ENCODE results near the gene ZNF69.
A peak's percentile ranks its signal among the peaks of the same experiment; 100 is the strongest.
"Not testable (repeated sequence)": the region's sequence is repeated elsewhere in the genome, so short reads cannot be mapped to it uniquely, and the experiment has no call there.

The ZNF69 gene

DNA sequence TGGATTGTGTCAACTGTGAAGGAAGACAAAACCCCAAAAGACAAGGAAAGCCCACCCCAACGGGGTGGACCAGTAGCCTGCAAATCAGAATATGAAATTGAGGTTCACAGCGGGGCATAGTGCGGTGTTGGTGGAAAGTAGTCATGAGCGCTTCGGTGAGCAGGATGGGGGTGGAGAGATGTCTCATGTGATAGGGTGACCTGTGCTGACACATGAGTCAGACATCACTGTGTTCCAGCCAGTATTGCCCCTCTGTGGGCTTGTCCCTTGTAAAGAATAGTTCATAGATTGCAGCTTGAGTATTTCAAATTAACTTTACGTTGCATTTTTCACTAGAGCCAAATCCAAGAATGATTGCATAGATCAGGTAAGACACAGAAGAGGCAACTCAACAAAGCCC lies 7.3 kb downstream of the ZNF69 start:
- DNase-seq (ENCODE audit: low spot score) = no peak

DNA sequence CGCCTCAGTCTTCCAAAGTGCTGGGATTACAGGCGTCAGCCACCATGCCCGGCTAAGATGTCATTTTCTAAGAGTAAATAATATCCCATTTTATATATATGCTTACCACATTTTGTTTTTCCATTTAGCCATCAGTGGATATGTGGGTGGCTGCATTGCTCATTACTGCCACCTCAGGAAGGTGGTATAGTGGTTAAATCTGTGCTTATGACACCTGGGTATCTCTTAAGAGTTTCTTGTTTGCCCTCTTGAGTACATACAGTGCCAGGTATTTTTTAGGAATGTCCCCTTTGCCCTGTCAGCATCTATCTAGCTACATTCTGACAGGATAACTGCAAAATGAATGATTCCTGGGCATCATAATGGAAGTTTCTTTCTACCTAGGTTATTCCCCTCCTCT lies 14.6 kb downstream of the ZNF69 start:
- DNase-seq (ENCODE audit: low spot score) = no peak

DNA sequence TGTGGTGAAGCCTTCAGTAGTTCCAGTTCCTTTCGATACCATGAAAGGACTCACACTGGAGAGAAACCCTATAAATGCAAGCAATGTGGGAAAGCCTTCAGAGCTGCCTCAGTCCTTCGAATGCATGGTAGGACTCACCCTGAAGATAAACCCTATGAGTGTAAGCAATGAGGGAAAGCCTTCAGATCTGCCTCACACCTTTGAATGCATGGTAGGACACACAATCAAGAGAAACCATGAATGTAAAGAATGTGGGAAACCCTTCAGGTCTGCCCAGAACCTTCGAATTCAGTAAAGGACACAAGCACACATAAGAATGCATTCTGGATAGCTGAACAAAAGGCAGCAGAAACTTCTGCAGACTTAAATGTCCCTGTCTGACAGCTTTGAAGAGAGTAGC lies 18.3 kb downstream of the ZNF69 start:
- DNase-seq (ENCODE audit: low spot score) = no peak

DNA sequence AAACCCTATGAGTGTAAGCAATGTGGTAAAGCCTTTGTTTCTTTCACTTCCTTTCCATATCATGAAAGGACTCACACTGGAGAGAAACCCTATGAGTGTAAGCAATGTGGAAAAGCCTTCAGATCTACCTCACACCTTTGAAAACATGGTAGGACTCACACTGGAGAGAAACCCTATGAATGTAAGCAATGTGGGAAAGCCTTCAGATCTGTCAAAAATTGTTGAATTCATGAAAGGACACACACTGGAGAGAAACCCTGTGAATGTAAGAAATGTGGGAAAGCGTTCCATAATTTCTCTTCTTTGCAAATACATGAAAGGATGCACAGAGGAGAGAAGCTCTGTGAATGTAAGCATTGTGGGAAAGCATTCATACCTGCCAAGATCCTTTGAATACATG lies 24.4 kb downstream of the ZNF69 start:
- DNase-seq (ENCODE audit: low spot score) = not testable (repeated sequence)

DNA sequence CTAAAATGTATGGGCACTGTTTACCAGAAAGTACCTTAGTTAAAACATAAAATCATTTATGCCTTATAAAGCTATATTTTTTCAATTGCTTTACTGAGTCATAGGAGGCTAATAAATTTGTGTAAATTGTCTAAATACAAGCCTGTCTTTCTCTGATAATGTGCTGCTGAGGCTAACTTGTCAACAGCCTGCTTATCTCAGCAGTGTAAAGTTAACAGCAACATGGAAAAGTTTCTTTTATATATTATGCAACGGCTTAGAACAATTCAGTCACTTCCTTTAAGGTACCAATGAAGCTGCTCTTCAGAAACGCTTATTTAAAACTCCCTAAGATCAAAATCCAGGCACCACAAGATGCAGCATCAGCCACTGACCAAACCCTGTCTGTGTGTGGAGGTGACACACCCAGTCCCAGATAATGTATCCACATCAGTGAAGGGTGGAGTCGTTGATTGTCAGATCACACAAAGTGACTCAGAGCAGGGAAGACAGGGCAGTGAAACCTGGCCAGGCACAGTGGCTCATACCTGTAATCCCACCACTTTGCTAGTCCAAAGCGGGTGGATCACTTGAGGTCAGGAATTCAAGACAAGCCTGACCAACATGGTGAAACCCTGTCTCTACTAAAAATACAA lies 27.0 kb downstream of the ZNF69 start:
- not testable (repeated sequence) for DNase-seq (ENCODE audit: low spot score)

DNA sequence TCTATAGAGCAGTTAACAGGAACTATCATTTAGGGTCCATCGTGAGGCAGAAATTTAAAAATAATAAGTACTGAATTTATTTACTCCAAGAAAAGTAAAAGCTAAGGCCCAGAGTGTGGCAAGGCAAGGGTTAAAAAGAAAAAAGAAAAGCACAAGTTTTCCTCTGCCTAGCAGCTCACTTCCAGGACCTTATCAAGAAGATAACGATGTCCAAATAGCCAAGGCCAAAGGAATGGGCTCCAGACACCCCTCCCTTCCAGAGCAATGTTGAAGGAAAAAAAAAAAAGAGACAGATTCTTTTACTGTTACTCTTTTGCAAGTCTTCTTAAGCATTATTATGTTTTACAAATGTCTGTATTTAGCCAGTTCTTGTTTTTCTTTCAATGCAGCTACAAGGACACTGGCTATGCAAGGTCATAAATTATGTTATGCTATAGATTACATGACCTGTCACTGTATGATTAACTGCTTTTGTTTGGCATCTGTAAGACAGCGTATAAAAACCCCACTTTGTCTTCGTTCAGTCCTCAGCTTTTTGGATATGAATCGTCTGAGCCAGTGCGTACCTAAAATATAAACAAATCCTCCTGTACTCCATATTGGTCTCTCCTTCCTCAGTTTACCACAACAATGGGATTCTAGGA lies 34.4 kb downstream of the ZNF69 start:
- DNase-seq (ENCODE audit: low spot score) = no peak

DNA sequence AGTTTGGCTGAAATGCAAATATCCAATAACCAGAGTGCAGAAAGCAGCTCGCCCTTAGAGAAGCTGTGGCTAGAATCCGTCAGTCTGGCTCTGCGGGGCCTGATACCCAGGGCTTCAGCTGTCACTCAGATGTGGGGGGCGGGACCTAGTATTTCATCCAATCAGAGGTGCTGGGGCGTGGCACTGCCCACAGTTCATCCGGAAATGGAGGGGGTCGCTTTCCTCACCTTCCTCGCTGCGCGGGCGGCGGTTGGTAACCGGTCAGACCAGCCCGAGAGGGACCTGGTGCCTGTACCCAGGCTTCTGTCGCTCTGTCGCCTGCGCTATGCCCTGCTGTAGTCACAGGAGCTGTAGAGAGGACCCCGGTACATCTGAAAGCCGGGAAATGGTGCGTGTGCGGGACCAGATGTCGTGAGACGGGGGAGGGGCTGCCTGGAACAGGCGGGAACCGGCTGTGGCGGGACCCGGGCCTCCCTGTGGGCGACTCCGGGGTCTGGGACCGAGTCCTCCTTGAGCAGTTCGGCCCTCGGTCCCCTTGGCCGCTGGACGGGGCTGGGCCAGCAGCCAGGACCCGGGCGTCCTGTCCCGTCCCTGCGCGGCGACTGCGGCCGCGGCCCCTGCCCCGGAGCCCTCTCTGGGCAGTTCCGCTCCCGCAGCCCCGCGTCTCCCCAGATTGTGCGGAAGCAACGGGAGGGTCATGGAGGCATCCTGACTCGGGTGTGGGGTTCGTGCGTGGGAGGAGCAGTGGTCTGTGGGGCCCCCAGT lies 37.5 kb downstream of the ZNF69 start, which contains the start of gene ZNF700:
TSS of gene ZNF700 (plus strand) at position 222 of the 765 bp plus-strand sequence. CDS start at position 326, 104 bp downstream.
- peak; percentile 95 for DNase-seq (ENCODE audit: low spot score)

DNA sequence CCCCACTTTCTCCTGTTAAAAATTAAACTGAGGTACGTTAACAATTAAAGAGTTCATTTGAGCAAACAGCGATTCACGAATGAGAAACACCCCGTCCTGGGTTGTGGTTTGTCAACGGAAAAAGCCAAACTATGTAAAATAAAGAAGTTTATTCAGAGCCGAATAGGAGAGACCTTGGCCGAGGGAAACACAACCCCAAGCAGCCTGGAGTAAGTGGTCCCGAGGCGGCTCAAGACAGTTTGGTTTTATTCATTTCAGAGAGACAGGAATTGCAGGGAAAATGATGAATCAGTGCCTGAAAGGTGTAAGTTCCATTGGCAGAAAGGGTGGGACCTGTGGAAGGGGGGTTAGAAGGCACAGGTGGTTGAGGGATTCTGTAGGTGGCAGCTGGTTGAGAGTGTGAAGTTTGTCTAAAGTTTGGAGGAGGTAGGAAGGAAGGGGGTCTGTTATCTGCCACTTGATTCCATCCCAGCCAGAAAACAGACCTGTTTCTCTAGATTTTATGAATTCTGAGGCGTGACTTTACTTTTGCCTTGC lies 38.1 kb downstream of the ZNF69 start:
- not testable (repeated sequence) for DNase-seq (ENCODE audit: low spot score)

DNA sequence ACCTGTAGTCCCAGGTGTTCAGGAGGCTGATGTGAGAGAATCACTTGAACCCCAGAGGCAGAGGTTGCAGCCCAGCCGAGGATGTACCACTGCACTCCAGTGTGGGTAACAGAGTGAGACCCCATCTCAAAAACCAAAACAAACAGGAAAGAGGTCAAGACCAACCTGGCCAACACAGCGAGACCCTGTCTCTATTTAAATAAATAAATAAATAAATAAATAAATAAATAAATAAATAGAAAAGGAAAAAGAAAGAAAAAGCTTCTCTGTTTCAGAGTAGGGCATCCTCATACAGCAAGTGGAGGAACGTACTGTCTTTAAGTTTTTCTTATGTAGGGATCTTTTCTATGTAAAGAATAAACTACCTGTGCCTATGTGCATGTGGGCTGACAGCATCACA lies 39.6 kb downstream of the ZNF69 start:
- DNase-seq (ENCODE audit: low spot score) = no peak

DNA sequence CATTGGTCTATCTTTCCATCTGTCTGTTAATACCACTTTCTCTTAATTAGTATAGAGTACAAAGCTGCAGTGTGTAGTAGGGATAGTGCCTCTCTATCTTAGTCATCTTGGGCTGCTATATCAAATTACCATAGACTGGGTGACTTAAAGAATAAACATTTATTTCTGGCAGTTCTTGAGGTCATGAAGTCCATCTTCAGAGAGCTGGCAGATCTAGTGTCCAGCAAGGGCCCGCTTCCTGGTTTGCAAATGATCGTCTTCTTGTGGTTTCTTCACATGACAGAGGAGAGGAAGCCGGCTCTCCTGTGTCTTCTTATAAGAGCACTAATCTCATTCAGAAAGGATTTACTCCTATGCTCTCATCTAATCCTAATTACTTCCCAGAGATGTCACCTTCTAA lies 43.5 kb downstream of the ZNF69 start:
- DNase-seq (ENCODE audit: low spot score) = no peak

DNA sequence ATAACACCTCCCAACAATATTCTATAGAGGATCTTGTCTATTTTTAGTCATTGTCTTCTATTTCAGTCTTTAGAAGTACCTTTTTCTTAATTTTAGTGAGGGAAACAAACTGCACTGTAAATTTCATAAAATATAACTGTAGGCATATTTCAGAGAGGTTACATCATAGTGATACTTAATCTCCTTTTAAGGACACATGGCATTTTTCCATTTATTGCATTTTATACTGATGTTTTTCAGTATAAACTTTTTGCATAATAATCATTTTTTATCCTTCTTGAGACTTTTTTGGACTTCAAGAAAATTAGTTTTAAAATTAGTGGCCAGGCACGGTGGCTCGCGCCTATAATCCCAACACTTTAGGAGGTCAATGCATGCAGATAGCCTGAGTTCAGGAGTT lies 43.9 kb downstream of the ZNF69 start:
- DNase-seq (ENCODE audit: low spot score) = no peak

DNA sequence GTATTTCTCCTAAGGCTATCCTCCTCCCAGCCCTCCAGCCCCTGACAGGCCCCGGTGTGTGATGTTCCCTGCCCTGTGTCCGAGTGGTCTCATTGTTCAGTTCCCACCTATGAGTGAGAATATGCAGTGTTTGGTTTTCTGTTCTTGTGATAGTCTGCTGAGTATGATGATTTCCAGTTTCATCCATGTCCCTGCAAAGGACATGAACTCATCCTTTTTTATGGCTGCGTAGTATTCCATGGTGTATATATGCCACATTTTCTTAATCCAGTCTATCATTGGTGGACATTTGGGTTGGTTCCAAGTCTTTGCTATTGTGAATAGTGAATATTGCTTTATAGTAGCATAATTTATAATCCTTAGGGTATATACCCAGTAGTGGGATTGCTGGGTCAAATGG lies 48.2 kb downstream of the ZNF69 start:
- not testable (repeated sequence) for DNase-seq (ENCODE audit: low spot score)

DNA sequence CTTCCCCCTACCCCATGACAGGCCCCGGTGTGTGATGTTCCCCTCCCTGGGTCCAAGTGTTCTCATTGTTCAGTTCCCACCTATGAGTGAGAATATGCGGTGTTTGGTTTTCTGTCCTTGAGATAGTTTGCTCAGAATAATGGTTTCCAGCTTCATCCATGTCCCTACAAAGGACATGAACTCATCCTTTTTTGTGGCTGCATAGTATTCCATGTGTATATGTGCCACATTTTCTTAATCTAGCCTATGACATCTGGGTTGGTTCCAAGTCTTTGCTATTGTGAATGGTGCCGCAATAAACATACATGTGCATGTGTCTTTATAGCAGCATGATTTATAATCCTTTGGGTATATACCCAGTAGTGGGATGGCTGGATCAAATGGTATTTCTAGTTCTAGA lies 50.8 kb downstream of the ZNF69 start:
- not testable (repeated sequence) for DNase-seq (ENCODE audit: low spot score)

DNA sequence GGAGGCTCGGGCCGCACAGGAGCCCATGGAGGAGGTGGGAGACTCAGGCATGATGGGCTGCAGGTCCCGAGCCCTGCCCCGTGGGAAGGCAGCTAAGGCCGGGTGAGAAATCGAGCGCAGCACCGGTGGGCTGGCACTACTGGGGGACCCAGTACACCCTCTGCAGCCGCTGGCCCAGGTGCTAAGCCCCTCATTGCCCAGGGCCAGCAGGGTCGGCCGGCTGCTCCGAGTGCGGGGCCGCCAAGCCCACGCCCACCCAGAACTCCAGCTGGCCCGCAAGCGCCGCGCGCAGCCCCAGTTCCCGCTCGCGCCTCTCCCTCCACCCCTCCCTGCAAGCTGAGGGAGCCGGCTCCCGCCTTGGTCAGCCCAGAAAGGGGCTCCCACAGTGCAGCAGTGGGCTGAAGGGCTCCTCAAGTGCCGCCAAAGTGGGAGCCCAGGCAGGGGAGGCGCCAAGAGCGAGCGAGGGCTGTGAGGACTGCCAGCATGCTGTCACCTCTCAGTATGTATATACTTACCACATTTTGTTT lies 53.8 kb downstream of the ZNF69 start:
- not testable (repeated sequence) for DNase-seq (ENCODE audit: low spot score)

DNA sequence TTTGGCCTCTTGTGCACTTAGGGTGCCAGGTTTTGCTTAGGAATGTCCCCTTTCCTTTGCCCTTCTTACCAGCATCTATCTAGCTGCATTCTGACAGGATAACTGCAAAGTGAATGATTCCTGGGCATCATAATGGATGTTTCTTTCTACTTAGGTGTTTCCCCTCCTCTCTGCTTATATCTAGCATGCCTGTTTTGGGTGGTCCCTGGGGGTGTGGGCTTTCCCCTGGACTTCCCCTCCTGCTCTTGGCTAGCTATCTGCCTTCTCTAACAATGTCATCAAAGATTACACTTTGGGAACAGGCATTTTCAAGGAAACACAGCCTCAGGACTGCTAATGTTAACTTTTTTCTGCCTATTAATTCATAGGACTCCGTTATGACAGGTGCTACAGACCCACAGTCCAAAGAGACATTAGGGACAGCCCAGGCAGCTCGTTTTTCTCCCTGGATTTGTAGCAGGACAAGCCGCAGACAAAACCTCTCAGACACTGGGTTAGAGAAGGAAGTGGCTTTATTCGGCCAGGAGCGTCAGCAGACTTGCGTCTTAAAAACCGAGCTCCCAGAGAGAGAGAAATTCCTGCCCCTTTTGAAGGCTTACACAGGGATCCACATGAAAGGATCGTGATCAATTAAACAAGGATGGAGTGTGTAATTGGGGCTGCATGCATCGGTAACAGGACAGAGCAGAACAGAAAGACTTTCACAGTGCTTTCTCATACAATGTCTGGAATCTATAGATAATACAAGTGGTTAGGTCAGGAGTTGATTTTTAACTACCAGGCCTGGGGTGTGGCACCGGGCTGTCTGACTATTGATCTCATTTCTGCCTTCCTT lies 54.6 kb downstream of the ZNF69 start:
- no peak for DNase-seq (ENCODE audit: low spot score)

DNA sequence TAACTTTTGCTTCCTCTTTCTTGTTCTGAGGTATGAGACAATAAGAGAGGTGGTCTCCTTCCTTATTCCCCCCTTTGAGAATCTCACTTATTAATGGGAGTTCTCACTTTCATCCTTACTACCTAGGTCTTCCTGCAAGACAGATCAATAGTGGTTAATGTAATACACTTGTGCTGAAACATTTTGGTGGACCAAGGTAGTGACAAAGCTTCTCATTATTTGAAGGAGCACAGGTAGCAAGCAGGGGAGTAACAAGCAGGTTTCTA lies 55.2 kb downstream of the ZNF69 start:
- no peak for DNase-seq (ENCODE audit: low spot score)

DNA sequence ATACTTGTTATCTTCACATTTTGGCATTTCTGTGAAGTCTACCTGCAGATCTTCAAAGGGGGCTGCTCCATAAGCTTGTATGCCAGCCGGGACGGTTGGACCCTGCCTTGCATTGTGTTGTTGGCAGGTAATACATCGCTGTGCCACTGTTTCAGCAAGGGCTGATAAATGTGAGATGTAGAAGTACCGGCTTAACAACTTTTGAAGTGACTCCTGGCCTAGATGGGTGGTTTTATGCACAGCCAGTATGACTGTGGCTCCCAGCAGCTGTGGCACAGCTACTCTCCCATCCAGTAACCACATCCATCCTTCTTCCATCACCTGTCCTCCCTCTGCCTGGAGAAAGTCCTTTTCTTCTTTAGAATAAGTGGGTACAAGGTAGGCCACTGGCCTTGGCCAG lies 57.1 kb downstream of the ZNF69 start:
- DNase-seq (ENCODE audit: low spot score) = no peak

DNA sequence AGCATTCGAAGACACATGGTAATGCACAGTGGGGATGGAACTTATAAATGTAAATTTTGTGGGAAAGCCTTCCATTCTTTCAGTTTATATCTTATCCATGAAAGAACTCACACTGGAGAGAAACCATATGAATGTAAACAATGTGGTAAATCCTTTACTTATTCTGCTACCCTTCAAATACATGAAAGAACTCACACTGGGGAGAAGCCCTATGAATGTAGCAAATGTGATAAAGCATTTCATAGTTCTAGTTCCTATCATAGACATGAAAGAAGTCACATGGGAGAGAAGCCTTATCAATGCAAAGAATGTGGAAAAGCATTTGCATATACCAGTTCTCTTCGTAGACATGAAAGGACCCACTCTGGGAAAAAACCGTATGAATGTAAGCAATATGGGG lies 61.1 kb downstream of the ZNF69 start:
- DNase-seq (ENCODE audit: low spot score) = no peak

DNA sequence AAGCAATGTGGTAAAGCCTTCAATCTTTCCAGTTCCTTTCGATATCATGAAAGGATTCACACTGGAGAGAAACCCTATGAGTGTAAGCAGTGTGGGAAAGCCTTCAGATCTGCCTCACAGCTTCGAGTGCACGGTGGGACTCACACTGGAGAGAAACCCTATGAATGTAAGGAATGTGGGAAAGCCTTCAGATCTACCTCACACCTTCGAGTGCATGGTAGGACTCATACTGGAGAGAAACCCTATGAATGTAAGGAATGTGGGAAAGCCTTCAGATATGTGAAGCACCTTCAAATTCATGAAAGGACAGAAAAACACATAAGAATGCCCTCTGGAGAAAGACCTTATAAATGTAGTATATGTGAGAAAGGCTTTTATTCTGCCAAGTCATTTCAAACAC lies 61.6 kb downstream of the ZNF69 start:
- DNase-seq (ENCODE audit: low spot score) = no peak

DNA sequence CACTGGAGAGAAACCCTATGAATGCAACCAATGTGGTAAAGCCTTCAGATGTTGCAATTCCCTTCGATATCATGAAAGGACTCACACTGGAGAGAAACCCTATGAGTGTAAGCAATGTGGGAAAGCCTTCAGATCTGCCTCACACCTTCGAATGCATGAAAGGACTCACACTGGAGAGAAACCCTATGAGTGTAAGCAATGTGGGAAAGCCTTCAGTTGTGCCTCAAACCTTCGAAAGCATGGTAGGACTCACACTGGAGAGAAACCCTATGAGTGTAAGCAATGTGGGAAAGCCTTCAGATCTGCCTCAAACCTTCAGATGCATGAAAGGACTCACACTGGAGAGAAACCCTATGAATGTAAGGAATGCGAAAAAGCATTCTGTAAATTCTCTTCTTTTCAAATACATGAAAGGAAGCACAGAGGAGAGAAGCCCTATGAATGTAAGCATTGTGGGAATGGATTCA lies 62.1 kb downstream of the ZNF69 start:
- not testable (repeated sequence) for DNase-seq (ENCODE audit: low spot score)

DNA sequence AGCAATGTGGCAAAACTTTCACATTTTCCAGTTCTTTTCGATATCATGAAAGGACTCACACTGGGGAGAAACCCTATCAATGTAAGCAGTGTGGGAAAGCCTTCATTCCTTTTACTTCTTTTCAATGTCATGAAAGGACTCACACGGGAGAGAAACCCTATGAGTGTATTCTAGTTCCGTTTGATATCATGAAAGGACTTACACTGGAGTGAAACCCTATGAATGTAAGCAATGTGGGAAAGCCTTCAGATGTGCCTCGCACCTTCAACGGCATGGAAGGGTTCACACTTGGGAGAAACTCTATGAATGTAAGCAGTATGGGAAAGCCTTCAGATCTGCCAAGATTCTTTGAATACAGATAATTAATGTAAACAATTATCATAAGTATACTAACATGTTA lies 62.7 kb downstream of the ZNF69 start:
- no peak for DNase-seq (ENCODE audit: low spot score)
